Hindlimb muscle (tissue), 1 donor: Measurements from ENCODE around the gene CCDC144A. TPM values are rescaled to one million over a fixed set of nuclear protein-coding genes. Genes with fewer than 3 reads are reported as not detected.
"Not testable (repeated sequence)": the region's sequence is repeated elsewhere in the genome, so short reads cannot be mapped to it uniquely, and the experiment has no call there.

ENCODE experiments used
- DNase-seq: peaks from one replicate; pipeline ENCODE4 v3.0.0-alpha.2; 2013
- polyA plus RNA-seq: library from polyadenylated mRNA; unstranded; fragments of 120-200 nt; gene quantifications from one replicate; pipeline ENCODE4 v1.2.1, GENCODE V29; 2013; ENCODE audit not compliant: insufficient read length

The CCDC144A gene
- polyA plus RNA-seq, 1 donor: 3.8 TPM

- DNase-seq: not testable (repeated sequence)
Observed at GRCh38 chr17:16751224-16751923, 61.3 kb downstream of the CCDC144A start.

- not testable (repeated sequence) for DNase-seq
Observed at GRCh38 chr17:16751924-16752287, 61.9 kb downstream of the CCDC144A start.

- DNase-seq: not testable (repeated sequence)
Observed at GRCh38 chr17:16757520-16757919, 67.5 kb downstream of the CCDC144A start.

- DNase-seq: not testable (repeated sequence)
Observed at GRCh38 chr17:16758177-16758576, 68.1 kb downstream of the CCDC144A start.

DNA sequence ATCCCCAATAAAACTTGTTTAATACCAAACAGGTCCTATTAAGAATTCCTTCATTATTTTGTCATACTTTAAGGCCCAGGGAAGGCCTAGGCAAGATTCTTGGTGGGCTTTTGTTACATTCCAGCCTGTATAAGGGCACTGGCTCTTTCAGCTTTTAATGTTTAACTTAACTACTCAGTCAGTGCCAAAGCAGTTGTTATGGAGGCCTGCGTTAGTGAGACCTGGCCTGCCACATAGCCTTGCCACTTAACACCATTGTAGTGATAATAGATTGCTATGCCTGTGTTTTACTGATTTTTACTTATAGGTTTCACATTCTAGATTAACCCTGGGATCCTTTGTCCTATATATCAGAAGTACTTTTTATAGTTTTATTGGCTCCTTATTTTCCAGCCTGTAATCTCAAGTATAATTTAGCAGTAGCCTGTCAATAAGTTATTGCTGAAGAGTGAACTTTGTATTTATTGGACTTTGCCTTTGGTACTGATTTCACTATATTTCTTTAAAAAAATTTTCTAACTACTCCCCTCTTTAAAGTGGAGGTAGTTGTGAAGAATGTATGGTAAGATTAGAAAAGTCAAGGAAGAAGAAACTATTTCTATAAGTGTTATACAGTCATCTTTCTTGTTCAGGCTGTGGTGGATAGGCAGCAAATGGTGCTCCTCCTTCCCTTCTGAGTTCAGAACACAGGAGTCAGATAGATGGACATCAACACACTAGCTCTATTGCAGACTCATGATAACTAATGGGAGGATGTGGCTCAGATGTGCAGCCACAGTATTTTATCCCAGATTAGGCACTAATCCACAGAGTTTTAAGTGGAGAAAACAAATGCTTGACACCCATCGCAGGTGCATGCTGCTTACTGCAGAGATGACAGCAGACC lies 78.5 kb downstream of the CCDC144A start:
- DNase-seq: not testable (repeated sequence)

DNA sequence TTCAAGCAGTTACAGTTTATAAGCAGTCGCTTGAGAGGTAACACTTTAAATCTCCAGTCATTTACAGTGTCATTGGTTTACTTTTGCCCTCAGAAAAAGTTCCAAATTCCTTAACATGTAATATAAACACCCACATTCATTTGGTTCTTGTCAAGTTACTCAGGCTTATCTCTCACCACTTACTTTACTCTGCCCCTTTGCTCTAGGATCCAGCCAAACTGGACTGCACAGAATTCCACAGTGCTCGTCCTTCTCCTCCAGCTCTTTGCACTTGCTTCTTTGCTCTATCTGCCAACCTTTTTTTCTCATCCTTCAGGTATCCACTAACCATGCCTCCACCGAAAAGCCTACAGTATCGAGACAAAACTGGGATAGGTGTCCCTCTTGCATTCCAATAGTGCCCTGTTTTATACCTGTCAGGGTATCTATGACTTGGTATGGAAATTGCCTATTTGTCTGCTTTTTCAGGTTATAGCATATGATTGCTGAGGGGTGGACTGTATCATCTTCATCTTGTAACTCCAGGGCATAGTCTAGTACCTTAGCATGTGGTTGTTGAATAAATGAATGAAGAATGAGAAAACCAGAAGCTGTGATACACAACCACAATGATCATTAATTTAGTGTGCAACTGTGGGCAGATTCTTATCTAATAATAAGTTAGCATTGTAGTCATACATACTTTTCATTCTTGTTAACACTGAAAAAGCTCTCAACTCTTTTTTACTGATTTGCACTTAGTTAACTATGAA lies 82.5 kb downstream of the CCDC144A start:
- not testable (repeated sequence) for DNase-seq

- not testable (repeated sequence) for DNase-seq
Observed at GRCh38 chr17:16773146-16773522, 83.1 kb downstream of the CCDC144A start.

GRCh38 chr17:16787851-16788250 lies 97.8 kb downstream of the CCDC144A start:
- not testable (repeated sequence) for DNase-seq

DNA sequence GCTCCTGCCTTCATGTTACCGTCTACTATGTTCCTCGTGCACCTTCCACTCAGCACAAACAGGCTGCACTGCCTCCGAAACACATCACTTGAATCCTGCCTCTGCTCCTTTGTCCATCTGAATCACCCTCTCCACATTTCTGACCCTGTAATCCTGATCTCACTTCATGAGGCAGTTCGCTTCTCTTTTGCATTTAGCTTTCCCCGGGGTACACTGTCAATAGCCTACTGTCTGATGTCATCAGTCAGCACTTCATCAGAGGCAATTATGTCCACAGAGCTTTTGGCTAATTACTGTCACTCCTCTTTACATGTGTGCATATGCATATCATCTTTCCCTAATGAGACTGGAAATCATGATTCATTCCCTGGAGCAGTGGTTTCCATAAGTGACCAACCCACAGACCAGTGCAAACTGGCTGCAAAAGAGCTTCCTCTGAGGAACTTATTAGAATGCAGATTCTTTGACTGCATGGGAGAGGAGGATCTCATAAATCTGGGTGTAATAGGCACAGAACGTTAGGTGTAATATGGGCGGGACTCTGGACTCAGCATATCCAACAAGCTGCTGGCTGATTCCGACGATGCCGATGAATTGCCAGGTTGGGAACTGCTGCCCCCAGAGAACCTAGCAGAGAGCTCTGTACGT lies 99.0 kb downstream of the CCDC144A start:
- DNase-seq: not testable (repeated sequence)

- DNase-seq: not testable (repeated sequence)
Observed at GRCh38 chr17:16789622-16790021, 99.6 kb downstream of the CCDC144A start.

DNA sequence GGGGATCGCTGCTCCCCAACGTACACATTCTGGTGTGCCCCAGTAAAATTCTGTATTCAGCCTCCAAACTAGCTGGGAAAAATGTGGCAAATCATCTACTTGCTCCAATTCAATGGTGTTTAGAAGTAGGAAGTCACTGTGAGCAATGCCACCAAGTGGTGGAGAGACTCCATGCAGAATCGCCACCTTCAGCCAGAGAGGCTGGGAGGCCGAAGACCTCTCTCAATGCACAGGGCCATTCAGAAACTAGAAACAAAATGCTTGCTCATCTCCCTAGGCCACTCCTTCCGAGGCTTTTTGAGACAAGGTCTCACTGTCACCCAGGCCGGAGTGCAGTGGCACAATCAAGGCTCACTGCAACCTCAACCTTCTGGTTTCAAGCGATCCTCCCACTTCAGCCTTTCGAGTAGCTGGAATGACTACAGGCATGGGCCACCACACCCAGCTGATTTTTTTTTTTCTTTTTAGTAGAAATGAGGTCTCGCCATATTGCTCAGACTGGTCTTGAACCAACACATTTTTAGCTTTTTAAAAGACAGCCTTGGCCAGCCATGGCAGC lies 100.4 kb downstream of the CCDC144A start:
- DNase-seq: not testable (repeated sequence)

DNA sequence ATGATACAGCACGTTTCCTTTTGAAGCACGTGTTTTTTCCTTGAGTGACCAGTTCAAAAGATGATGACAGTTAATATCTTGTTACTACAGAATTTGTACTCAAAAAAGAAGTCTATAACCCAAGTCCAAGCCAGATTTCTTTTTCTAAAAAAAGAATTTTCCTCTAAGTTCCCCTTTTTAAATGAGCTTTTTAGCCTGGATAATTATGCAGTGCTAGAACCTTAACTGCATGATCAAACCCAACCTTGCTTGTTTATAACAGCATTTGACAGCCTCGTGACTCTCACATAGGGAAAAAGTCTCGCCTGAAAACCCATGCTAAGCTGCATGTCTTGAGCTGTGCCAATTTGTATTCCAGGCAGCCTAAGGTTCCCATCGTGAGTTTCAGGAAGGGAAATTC lies 104.2 kb downstream of the CCDC144A start:
- not testable (repeated sequence) for DNase-seq

GRCh38 chr17:16795894-16796293 lies 105.9 kb downstream of the CCDC144A start:
- DNase-seq: not testable (repeated sequence)

DNA sequence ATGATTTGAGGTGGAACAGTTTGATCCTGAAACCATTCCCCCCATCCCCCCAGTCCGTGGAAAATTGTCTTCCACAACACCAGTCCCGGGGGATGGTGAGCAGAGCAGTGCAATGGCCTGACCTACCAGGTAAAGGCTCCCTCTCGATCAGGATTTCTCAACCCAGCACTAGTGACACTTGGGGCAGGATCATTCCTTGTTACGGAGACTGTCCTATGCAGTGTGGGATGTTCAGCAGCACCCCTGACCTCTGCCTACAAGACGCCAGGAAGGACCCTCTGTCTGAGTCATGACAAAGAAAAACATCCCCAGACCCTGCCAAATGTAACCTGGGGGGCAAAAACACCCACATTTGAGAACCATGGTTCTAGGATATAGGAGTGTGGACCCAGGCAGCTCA lies 114.8 kb downstream of the CCDC144A start:
- not testable (repeated sequence) for DNase-seq

DNA sequence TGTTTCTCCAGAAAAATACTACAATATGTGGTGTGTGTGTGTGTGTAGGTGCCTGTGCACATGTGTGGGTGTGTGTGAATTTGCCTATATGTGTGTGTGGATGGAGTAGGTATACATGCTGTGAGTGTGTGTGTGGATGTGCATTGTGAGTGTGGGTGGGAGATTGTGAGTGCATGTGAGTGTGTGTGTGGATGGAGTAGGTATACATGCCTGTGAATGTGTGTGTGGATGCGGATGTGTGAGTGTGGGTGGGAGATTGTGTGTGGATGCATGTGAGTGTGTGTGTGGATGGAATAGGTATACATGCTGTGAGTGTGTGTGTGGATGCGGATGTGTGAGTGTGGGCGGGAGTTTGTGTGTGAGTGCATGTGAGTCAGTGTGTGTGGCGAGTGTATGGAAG lies 116.6 kb downstream of the CCDC144A start:
- not testable (repeated sequence) for DNase-seq

DNA sequence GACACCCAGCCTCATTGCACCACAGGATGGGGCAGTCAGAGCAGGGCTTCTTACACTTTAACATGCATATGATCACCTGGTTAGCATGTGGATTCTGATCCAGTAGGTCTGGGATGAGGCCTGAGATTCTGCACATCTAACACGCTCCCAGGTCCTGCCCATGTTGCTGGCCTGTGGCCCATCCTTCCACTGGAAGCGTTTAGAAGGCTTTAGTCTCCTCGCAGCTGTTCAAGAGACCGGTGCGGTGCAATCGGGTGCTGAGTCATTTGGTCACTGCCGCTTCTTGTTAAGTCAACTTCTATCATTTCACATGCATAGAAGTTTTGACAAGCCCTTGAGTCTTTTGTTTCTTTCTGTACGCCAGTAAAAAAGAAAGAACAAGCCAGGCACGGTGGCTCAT lies 117.6 kb downstream of the CCDC144A start:
- not testable (repeated sequence) for DNase-seq

DNA sequence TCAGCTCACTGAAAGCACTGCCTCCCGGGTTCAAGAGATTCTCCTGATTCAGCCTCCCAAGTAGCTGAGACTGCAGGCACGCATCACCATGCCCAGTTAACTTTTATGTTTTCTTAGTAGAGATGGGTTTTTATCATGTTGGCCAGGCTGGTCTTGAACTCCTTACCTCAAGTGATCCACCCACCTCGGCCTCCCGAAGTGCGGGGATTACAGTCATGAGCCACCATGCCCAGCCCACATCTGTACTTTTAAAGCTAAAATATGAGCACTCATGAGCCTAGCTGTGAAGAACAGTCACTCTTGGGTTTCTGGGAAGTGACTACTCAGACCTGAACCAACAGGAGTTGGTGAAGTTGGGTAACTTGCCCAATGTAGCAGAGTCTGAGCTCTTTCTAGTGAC lies 120.2 kb downstream of the CCDC144A start:
- DNase-seq: not testable (repeated sequence)

- peak; percentile 15 for DNase-seq
Observed at GRCh38 chr17:16812126-16812525, 122.1 kb downstream of the CCDC144A start.

DNA sequence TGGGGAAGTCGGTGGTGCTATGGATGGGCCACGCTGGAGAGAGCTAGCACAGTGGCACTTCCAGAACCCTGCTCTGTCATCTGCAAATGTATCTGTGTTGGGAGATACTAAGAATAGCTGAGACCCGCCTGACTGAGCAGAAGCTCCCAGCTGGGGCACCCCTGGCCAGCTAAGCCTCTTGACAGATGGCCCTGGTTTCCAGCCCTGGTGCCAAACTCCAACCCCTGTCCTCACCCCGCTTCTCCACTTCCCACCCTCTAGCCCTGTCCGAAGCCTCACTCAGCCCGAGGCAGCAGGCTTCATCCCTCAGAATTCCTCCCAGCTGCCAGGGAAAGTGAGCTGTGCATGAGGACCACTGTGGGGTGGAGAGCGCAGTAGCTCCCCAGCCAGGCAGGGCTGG lies 124.4 kb downstream of the CCDC144A start:
- DNase-seq: no peak

DNA sequence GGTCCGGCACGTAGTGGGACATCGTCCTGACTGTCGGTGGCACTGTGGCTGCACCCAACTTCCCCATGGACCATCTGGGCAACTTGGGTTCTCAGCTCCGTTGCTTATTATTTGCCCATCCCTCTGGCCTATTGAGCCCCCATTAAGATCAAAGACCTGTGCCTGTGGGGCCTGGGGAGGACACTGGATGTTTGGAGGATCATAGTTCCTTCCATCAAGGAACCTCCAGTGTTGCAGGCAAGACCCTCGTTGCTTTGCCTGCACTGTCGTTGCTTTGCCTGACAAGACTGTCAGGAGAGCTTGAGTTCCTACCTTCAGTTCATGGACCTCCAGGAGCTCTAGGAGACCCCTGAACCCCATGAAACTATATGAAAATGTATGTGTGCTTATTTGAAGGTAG lies 127.2 kb downstream of the CCDC144A start:
- DNase-seq: no peak

DNA sequence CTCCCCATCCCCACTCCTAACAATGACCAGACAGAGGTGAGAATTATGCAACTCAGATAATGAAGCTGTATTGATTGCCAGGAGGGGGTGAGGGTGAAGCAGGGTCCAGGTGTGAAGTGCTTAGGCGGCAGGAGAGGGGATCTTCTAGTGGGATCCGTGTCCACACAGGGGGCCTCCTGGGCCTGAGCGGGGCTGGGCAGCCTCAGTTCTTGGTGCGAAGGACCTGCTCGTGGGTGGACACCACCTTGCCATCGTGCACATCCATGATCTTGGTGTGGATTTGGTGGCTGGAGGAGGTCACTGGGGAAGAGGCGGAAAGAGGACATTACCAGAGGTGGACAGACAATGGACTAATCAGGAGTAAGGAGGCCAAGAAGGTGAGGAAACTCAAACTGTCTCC lies 127.9 kb downstream of the CCDC144A start:
- DNase-seq: not testable (repeated sequence)

- DNase-seq: no peak
Observed at GRCh38 chr17:16818340-16818739, 128.3 kb downstream of the CCDC144A start.
